ENCODE data around the gene TLE3. TPM values are rescaled to one million over a fixed set of nuclear protein-coding genes. Genes with fewer than 3 reads are reported as not detected.
"Not testable (repeated sequence)": the region's sequence is repeated elsewhere in the genome, so short reads cannot be mapped to it uniquely, and the experiment has no call there.

Gene TLE3
- total RNA-seq, 1 experiment from 2014 or later, result 98.2 TPM

GRCh38 chr15:70137967-70138366 lies 40.2 kb upstream of the TLE3 start:
- Histone ChIP-seq H4K5ac (ENCODE audit: insufficient read length, low read depth, low read length) (no peak overlapping the region), H3K4me2 (ENCODE audit: insufficient read depth, insufficient read length, low read length) (no peak overlapping the region), H3K23me2 (ENCODE audit: insufficient read length, low read depth, low read length, poor library complexity, severe bottlenecking) (no peaks in the 10 kb centered on the region), H3K27me3 (ENCODE audit: insufficient read depth, low read length) (no peaks in the 10 kb centered on the region), H3K9ac (ENCODE audit: extremely low read depth, insufficient read length, low read length) (no peak overlapping the region), H3K79me1 (ENCODE audit: insufficient read depth, low read depth, low read length, poor library complexity, severe bottlenecking) (no peaks in the 10 kb centered on the region), H2BK120ac (ENCODE audit: low read depth, low read length, poor library complexity, severe bottlenecking) (no peak overlapping the region), H3K79me2 (ENCODE audit: insufficient read depth, low read length) (0 out of 2 replicates have a peak, but pooled peaks cover 2% of the 10 kb centered on the region), H3K18ac (ENCODE audit: insufficient read length, low read depth, low read length) (no peak overlapping the region), H3K56ac (ENCODE audit: insufficient read length, low read depth, low read length) (no peak overlapping the region), H2AK5ac (ENCODE audit: insufficient read length, low read length) (no peak overlapping the region), H3K27ac (ENCODE audit: insufficient read length, low read depth, low read length) (no peak overlapping the region), H3K23ac (ENCODE audit: insufficient read length, low read depth, low read length) (no peak overlapping the region), H2BK12ac (ENCODE audit: insufficient read length, low read depth, low read length) (no peak overlapping the region), H4K8ac (replicated peaks; ENCODE audit: insufficient read length, low read depth, low read length) (no peak overlapping the region), H2BK20ac (ENCODE audit: low read depth, low read length, poor library complexity, severe bottlenecking) (no peak overlapping the region), H3K9me3 (ENCODE audit: control insufficient read depth, low read depth, low read length) (no peaks in the 10 kb centered on the region), H3T11ph (ENCODE audit: low read length) (no peak overlapping the region), H2BK5ac (ENCODE audit: insufficient read length, low read length) (no peak overlapping the region), H3K4ac (ENCODE audit: low read depth, low read length) (no peak overlapping the region), H2AFZ (ENCODE audit: low read length) (no peak overlapping the region), H4K20me1 (ENCODE audit: control insufficient read depth, insufficient read depth, insufficient read length) (no peaks in the 10 kb centered on the region), H4K91ac (ENCODE audit: insufficient read length, low read depth, low read length) (no peak overlapping the region), H3K4me1 (ENCODE audit: insufficient read depth, low read length) (peaks cover 7% of the 10 kb centered on the region; the same call in 1 of the 2 replicates), H3K14ac (ENCODE audit: insufficient read depth, low read length) (no peak overlapping the region), H2BK15ac (ENCODE audit: low read depth, low read length) (no peak overlapping the region)
- Mint-ChIP-seq H3K27ac (no peak overlapping the region), H3K27me3 (ENCODE audit: low read depth) (peaks cover 45% of the 10 kb centered on the region), H3K36me3 (ENCODE audit: insufficient read depth in 1 of 3, low read depth in 3 of 3) (no peaks in the 10 kb centered on the region; a peak in 1 of 7 replicates), H3K4me1 (peaks cover 40 to 43% of the 10 kb centered on the region in 2 experiments), H3K9me3 (peaks cover 0 to 3% of the 10 kb centered on the region in 2 experiments; a peak in 1 of 5 replicates), H3K4me3 (no peak overlapping the region)
- no peak for TF ChIP-seq CTCF (conservative IDR thresholded peaks at IDR 0.05)
- WGBS (ENCODE audit: extremely low coverage, insufficient read length, low lambda C conversion rate), result no CpG with 5 or more reads among the region's 4 CpGs
- DNase-seq, result no peak

GRCh38 chr15:70137021-70137420 lies 39.3 kb upstream of the TLE3 start:
- H2BK12ac ChIP-seq (ENCODE audit: insufficient read length, low read depth, low read length); H3K27me3 ChIP-seq (ENCODE audit: insufficient read depth, low read length); H4K20me1 ChIP-seq (ENCODE audit: control insufficient read depth, insufficient read depth, insufficient read length); H3K4ac ChIP-seq (ENCODE audit: low read depth, low read length); H3K56ac ChIP-seq (ENCODE audit: insufficient read length, low read depth, low read length); H2BK15ac ChIP-seq (ENCODE audit: low read depth, low read length); H3K27ac ChIP-seq (ENCODE audit: insufficient read length, low read depth, low read length); H3K9me3 Mint-ChIP-seq; H2BK120ac ChIP-seq (ENCODE audit: low read depth, low read length, poor library complexity, severe bottlenecking); H3K79me2 ChIP-seq (ENCODE audit: insufficient read depth, low read length); H2AK5ac ChIP-seq (ENCODE audit: insufficient read length, low read length); H4K5ac ChIP-seq (ENCODE audit: insufficient read length, low read depth, low read length); H3K14ac ChIP-seq (ENCODE audit: insufficient read depth, low read length); H3K4me1 ChIP-seq (ENCODE audit: insufficient read depth, low read length); H2BK20ac ChIP-seq (ENCODE audit: low read depth, low read length, poor library complexity, severe bottlenecking); H3K79me1 ChIP-seq (ENCODE audit: insufficient read depth, low read depth, low read length, poor library complexity, severe bottlenecking); DNase-seq; H3K36me3 Mint-ChIP-seq (ENCODE audit: insufficient read depth in 1 of 3, low read depth in 3 of 3); H2AFZ ChIP-seq (ENCODE audit: low read length); H3T11ph ChIP-seq (ENCODE audit: low read length); H4K91ac ChIP-seq (ENCODE audit: insufficient read length, low read depth, low read length); H2BK5ac ChIP-seq (ENCODE audit: insufficient read length, low read length); H3K27ac Mint-ChIP-seq; H3K9me3 ChIP-seq (ENCODE audit: control insufficient read depth, low read depth, low read length); H3K9ac ChIP-seq (ENCODE audit: extremely low read depth, insufficient read length, low read length); H3K4me3 Mint-ChIP-seq; H3K4me2 ChIP-seq (ENCODE audit: insufficient read depth, insufficient read length, low read length); H4K8ac ChIP-seq (replicated peaks; ENCODE audit: insufficient read length, low read depth, low read length); H3K18ac ChIP-seq (ENCODE audit: insufficient read length, low read depth, low read length); H3K23ac ChIP-seq (ENCODE audit: insufficient read length, low read depth, low read length); H3K23me2 ChIP-seq (ENCODE audit: insufficient read length, low read depth, low read length, poor library complexity, severe bottlenecking): not testable (repeated sequence)
- Mint-ChIP-seq H3K4me1 (peaks cover 33 to 36% of the 10 kb centered on the region in 2 experiments), H3K27me3 (ENCODE audit: low read depth) (peaks cover 37% of the 10 kb centered on the region)
- no CpG with 5 or more reads among the region's 1 CpG for WGBS (ENCODE audit: extremely low coverage, insufficient read length, low lambda C conversion rate)

Measured in H9 (cell line).